Measurements from ENCODE around the gene WDR93.

GRCh38 chr15:89754361-89755154 lies 63.9 kb downstream of the WDR93 start:
- TF ChIP-seq CTCF (conservative IDR thresholded peaks at IDR 0.05; ENCODE audit: low read length), result no peak
- TF ChIP-seq EZH2phosphoT487 (IDR thresholded peaks at IDR 0.05; ENCODE audit: borderline replicate concordance, low read depth, low read length), result no peak

Data from OCI-LY7 (cell line).